OCI-LY1 (cell line): ENCODE results near the gene RETSAT.

ENCODE experiments used
- H2AFZ ChIP-seq: fragments of 200-600 bp; sonication (generic), shearing (Covaris generic); 2 replicates; pipeline ENCODE4 v1.6.0; 2014; ENCODE audit warnings: antibody characterized with exemption, mild to moderate bottlenecking, low read length
- H3F3A ChIP-seq: fragments of 200-600 bp; sonication (generic), shearing (Covaris generic); 2 replicates; pipeline ENCODE4 v1.6.0; 2014; ENCODE audit warnings: mild to moderate bottlenecking, antibody characterized with exemption, low read length, moderate library complexity; ENCODE audit not compliant: insufficient read depth
- H3K27ac ChIP-seq: fragments of 200-600 bp; sonication (generic); 2 replicates; pipeline ENCODE4 v1.5.1; 2014; ENCODE audit warnings: low read length, mixed run types, mild to moderate bottlenecking, low read depth; ENCODE audit not compliant: poor library complexity, severe bottlenecking
- H3K27me3 ChIP-seq: fragments of 200-600 bp; sonication (generic); 2 replicates; pipeline ENCODE4 v1.6.0; 2014; ENCODE audit warnings: antibody characterized with exemption, mild to moderate bottlenecking, low read length, moderate library complexity; ENCODE audit not compliant: insufficient read depth
- H3K36me3 ChIP-seq: fragments of 200-600 bp; sonication (generic); 2 replicates; pipeline ENCODE4 v1.6.1; 2014; ENCODE audit warnings: mild to moderate bottlenecking, antibody characterized with exemption, low read length, moderate library complexity, mixed read lengths; ENCODE audit not compliant: insufficient read depth
- H3K4me1 ChIP-seq: fragments of 200-600 bp; sonication (generic); 2 replicates; pipeline ENCODE4 v1.5.1; 2014; ENCODE audit warnings: mild to moderate bottlenecking, low read length, moderate library complexity; ENCODE audit not compliant: insufficient read depth, severe bottlenecking
- H3K4me2 ChIP-seq: fragments of 200-600 bp; sonication (generic), shearing (Covaris generic); 2 replicates; pipeline ENCODE4 v1.6.1; 2014; ENCODE audit warnings: low read length
- H3K4me3 ChIP-seq: fragments of 200-600 bp; sonication (generic); 2 replicates; pipeline ENCODE4 v1.5.1; 2014; ENCODE audit warnings: low read length, low read depth, mild to moderate bottlenecking, mixed read lengths; ENCODE audit not compliant: poor library complexity, severe bottlenecking
- H3K79me2 ChIP-seq: fragments of 200-600 bp; shearing (Covaris generic); 2 replicates; pipeline ENCODE4 v1.6.1; 2016; ENCODE audit warnings: mixed run types, low read length, mixed read lengths; ENCODE audit not compliant: insufficient read depth
- H3K9ac ChIP-seq: fragments of 200-600 bp; sonication (generic), shearing (Covaris generic); 2 replicates; pipeline ENCODE4 v1.6.1; 2014; ENCODE audit warnings: mild to moderate bottlenecking, low read length, mixed read lengths
- H3K9me2 ChIP-seq: fragments of 200-600 bp; sonication (generic), shearing (Covaris generic); 2 replicates; pipeline ENCODE4 v1.6.1; 2014; ENCODE audit warnings: low read depth, mild to moderate bottlenecking, low read length, mixed read lengths
- H3K9me3 ChIP-seq: fragments of 200-600 bp; shearing (Covaris generic); 2 replicates; pipeline ENCODE4 v1.6.1; 2014; ENCODE audit warnings: low read length, mixed read lengths
- H4K20me1 ChIP-seq: fragments of 200-600 bp; sonication (generic), shearing (Covaris generic); 2 replicates; pipeline ENCODE4 v1.6.0; 2016; ENCODE audit warnings: mild to moderate bottlenecking, low read length; ENCODE audit not compliant: insufficient read depth
- EZH2 ChIP-seq: fragments of 200-600 bp; sonication (generic), shearing (Covaris generic); IDR thresholded peaks from 2 replicates; pipeline ENCODE4 v1.8.0; 2017; ENCODE audit warnings: borderline replicate concordance, mixed run types, mild to moderate bottlenecking, antibody characterized with exemption, low read length, moderate library complexity, mixed read lengths
- TF ChIP-seq, protein P1 (sequence below): fragments of 200-600 bp; sonication (generic), shearing (Covaris generic); IDR thresholded peaks from 2 replicates; pipeline ENCODE4 v1.5.1; 2017; ENCODE audit warnings: mild to moderate bottlenecking, antibody characterized with exemption, low read length, moderate library complexity, mixed read lengths

The RETSAT gene

DNA sequence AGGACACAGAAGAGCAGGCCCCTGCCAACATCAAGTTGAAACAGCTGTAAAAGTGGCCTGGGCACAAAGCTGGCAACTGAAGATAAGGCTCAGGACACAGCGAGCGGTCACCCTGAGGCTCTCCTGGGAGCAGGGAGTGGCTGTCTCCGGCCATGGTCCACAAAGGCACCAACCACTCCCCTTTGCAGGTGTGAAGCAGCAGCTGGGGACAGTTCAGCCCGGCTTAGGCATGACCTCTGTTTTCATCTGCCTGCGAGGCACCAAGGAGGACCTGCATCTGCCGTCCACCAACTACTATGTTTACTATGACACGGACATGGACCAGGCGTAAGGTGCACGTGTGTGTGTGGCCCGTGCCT lies 39.5 kb downstream of the RETSAT start:
- no peak overlapping the region for H3K4me3 ChIP-seq
- H3F3A ChIP-seq = no peaks in the 10 kb centered on the region
- H3K4me1 ChIP-seq = peaks cover 3% of the 10 kb centered on the region
- H3K79me2 ChIP-seq = no peaks in the 10 kb centered on the region
- no peaks in the 10 kb centered on the region for H3K9me3 ChIP-seq
- TF ChIP-seq EZH2 = no peak
- TF ChIP-seq, protein P1, sequence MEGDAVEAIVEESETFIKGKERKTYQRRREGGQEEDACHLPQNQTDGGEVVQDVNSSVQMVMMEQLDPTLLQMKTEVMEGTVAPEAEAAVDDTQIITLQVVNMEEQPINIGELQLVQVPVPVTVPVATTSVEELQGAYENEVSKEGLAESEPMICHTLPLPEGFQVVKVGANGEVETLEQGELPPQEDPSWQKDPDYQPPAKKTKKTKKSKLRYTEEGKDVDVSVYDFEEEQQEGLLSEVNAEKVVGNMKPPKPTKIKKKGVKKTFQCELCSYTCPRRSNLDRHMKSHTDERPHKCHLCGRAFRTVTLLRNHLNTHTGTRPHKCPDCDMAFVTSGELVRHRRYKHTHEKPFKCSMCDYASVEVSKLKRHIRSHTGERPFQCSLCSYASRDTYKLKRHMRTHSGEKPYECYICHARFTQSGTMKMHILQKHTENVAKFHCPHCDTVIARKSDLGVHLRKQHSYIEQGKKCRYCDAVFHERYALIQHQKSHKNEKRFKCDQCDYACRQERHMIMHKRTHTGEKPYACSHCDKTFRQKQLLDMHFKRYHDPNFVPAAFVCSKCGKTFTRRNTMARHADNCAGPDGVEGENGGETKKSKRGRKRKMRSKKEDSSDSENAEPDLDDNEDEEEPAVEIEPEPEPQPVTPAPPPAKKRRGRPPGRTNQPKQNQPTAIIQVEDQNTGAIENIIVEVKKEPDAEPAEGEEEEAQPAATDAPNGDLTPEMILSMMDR = no peak
- no peaks in the 10 kb centered on the region for H4K20me1 ChIP-seq
- no peaks in the 10 kb centered on the region for H3K27me3 ChIP-seq
- H3K9me2 ChIP-seq = no peaks in the 10 kb centered on the region
- no peak overlapping the region for H3K9ac ChIP-seq
- H3K36me3 ChIP-seq = peaks cover 38% of the 10 kb centered on the region
- no peak overlapping the region for H3K27ac ChIP-seq
- H2AFZ ChIP-seq = no peak overlapping the region
- H3K4me2 ChIP-seq = no peak overlapping the region

DNA sequence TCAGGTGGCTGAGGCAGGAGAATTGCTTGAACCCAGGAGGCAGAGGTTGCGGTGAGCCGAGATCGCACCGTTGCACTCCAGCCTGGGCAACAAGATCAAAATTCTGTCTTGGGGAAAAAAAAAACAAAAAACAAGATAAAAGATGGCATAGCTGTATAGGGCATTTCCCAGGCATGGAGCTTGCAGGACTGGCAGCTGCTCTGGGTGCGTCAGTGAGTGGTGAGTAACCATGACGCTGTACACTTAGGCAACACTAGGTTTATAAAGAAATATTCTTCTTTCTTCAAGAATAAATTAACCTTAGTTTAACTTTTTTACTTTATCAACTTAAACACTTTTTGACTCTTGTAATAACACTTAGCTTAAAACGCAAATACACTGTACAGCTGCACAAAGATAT lies 41.9 kb downstream of the RETSAT start:
- Histone ChIP-seq H3K27ac (no peak overlapping the region), H3K9ac (no peak overlapping the region), H3K4me3 (no peak overlapping the region), H3K4me1 (peaks cover 6% of the 10 kb centered on the region), H3K36me3 (peaks cover 19% of the 10 kb centered on the region), H3K27me3 (peaks cover 3% of the 10 kb centered on the region; the same call in 1 of the 2 replicates), H3K4me2 (no peak overlapping the region), H3K79me2 (no peaks in the 10 kb centered on the region), H3K9me2 (no peaks in the 10 kb centered on the region), H3K9me3 (no peaks in the 10 kb centered on the region), H3F3A (no peaks in the 10 kb centered on the region), H2AFZ (no peak overlapping the region), H4K20me1 (no peaks in the 10 kb centered on the region)
- TF ChIP-seq, protein P1 = no peak
- TF ChIP-seq EZH2 = no peak

- H3K27ac ChIP-seq = no peak overlapping the region
- no peaks in the 10 kb centered on the region for H3K9me3 ChIP-seq
- H3K79me2 ChIP-seq = no peaks in the 10 kb centered on the region
- H3K4me3 ChIP-seq = no peak overlapping the region
- 0 out of 2 replicates have a peak overlapping the region, but pooled peaks have one; percentile 34 for H3K4me2 ChIP-seq
- peaks cover 3% of the 10 kb centered on the region; the same call in 1 of the 2 replicates for H3K27me3 ChIP-seq
- peaks cover 11% of the 10 kb centered on the region for H3K4me1 ChIP-seq
- no peaks in the 10 kb centered on the region for H4K20me1 ChIP-seq
- H3K9me2 ChIP-seq = no peaks in the 10 kb centered on the region
- no peaks in the 10 kb centered on the region for H3F3A ChIP-seq
- TF ChIP-seq, protein P1 = no peak
- TF ChIP-seq EZH2 = no peak
- H3K36me3 ChIP-seq = peaks cover 2% of the 10 kb centered on the region; the same call in 1 of the 2 replicates
- H2AFZ ChIP-seq = no peak overlapping the region
- no peak overlapping the region for H3K9ac ChIP-seq
These were observed 44.0 kb downstream of the RETSAT start for GRCh38 chr2:85310330-85310729.
